IPS-20b (cell line): Measurements from ENCODE around the gene SLC43A2.
"Not testable (repeated sequence)": the region's sequence is repeated elsewhere in the genome, so short reads cannot be mapped to it uniquely, and the experiment has no call there.

ENCODE experiments used
- H3K27ac ChIP-seq: one replicate; pipeline ENCODE4 v1.5.1; 2013; ENCODE audit warnings: low read length
- H3K27me3 ChIP-seq: 2 replicates; pipeline ENCODE4 v1.6.1; 2013; ENCODE audit warnings: mild to moderate bottlenecking, low read length, inconsistent platforms; ENCODE audit not compliant: insufficient read depth
- H3K36me3 ChIP-seq: 2 replicates; pipeline ENCODE4 v1.6.1; 2013; ENCODE audit warnings: low read depth, mild to moderate bottlenecking, inconsistent platforms, low read length, moderate library complexity; ENCODE audit not compliant: insufficient read depth
- H3K4me1 ChIP-seq: 2 replicates; pipeline ENCODE4 v1.6.1; 2013; ENCODE audit warnings: mild to moderate bottlenecking, control low read depth, inconsistent platforms, low read length, moderate library complexity; ENCODE audit not compliant: insufficient read depth
- H3K4me3 ChIP-seq: 2 replicates; pipeline ENCODE4 v1.5.1; 2013; ENCODE audit warnings: mild to moderate bottlenecking, low read length, inconsistent platforms
- H3K9ac ChIP-seq: 2 replicates; pipeline ENCODE4 v1.6.1; 2013; ENCODE audit warnings: low read depth, mild to moderate bottlenecking, inconsistent platforms, low read length, moderate library complexity
- H3K9me3 ChIP-seq: 2 replicates; pipeline ENCODE4 v1.6.1; 2013; ENCODE audit warnings: mild to moderate bottlenecking, low read depth, low read length, inconsistent platforms; ENCODE audit not compliant: insufficient read depth

SLC43A2 gene

DNA sequence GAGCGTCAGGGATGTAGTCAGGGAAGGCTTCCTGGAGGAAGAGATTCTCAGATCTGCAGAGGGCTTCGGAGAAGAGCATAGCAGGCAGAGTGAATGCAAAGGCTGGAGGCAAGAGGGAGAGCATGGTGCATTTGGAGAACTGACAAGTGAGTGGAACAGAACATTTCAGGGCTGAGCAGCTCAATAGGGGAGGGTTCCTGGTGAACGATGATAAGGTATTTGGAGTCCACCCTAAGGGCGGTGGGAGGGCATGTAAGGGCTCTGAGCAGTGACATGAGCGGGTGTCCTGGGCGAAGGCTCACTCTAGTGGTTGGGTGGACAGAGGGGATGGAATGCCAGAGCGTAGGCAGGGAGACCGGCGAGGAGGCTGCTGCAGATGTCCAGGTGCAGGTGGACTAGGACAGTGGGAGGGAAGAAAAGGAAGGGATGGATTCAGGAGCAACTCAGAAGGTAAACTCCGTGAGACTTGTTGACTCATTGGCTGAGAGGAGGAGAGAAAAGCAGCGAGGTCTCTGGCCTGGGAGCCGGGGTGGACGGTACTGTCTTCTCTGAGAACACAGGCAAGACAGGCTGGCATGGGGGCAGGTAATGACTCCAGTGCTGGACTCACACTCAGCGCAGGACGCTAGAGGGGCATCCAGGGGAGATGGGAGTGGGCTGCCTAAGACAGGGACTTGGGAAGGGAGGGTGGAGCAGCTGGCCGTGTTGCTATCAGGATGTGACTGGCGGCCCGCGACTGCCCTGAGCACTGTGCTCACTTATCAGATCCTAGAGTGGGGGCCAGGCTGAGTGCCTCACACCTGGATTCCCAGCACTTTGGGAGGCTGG lies 64.6 kb downstream of the SLC43A2 start:
- peaks cover 13% of the 10 kb centered on the region; the same call in 1 of the 2 replicates for H3K27me3 ChIP-seq
- no peak overlapping the region for H3K27ac ChIP-seq
- no peaks in the 10 kb centered on the region for H3K9me3 ChIP-seq

DNA sequence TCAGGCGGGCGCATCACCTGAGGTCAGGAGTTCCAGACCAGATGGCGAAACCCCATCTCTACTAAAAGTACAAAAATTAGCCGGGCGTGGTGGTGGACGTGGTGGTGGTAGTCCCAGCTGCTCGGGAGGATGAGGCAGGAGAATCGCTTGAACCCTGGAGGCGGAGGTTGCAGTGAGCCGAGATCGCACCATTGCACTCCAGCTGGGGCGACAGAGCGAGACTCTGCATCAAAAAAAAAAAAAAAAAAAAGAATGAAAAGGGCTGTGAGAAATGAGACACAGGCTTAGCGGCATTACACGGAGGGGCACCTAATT lies 65.2 kb downstream of the SLC43A2 start:
- peaks cover 13% of the 10 kb centered on the region; the same call in 1 of the 2 replicates for H3K27me3 ChIP-seq
- H3K27ac ChIP-seq, H3K36me3 ChIP-seq, H3K4me3 ChIP-seq, H3K9me3 ChIP-seq, H3K9ac ChIP-seq, H3K4me1 ChIP-seq: not testable (repeated sequence)

More for the DNA sequence above, 64.6 kb downstream of the SLC43A2 start:
- H3K36me3 ChIP-seq = no peaks in the 10 kb centered on the region
- H3K4me1 ChIP-seq = peaks cover 4% of the 10 kb centered on the region; the same call in 1 of the 2 replicates
- H3K9ac ChIP-seq = no peak overlapping the region; the same call in 1 of the 2 replicates
- no peak overlapping the region for H3K4me3 ChIP-seq

DNA sequence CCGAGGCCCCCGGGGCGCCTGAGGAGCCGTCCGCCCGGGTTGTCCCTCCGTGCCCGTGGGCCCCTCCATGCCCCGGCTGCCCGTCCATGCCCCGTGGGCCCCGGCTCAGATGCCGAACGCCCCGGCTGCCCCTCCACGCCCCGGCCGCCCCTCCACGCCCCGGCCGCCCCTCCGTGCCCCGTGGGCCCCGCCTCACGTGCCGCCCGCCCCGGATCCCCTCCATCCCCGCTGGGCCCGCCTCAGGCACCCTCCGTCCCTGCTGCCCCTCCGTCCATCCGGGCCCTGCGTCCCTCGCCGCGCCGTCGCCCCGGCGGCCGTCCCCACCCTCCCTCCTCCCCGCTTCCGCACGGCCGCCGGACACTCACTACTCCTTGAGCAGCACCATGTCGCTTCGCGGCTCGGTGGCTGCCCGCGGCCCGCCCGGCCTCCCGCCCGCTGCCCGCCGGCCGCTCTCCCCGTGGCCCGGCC lies 66.4 kb downstream of the SLC43A2 start:
- Histone ChIP-seq H3K9me3 (no peaks in the 10 kb centered on the region), H3K4me1 (peaks cover 4% of the 10 kb centered on the region; the same call in 1 of the 2 replicates), H3K36me3 (peaks cover 6% of the 10 kb centered on the region; the same call in 1 of the 2 replicates), H3K4me3 (peak overlapping the region; percentile 79), H3K9ac (peak overlapping the region; percentile 74; the same call in 1 of the 2 replicates), H3K27ac (no peak overlapping the region), H3K27me3 (peaks cover 13% of the 10 kb centered on the region; the same call in 1 of the 2 replicates)

DNA sequence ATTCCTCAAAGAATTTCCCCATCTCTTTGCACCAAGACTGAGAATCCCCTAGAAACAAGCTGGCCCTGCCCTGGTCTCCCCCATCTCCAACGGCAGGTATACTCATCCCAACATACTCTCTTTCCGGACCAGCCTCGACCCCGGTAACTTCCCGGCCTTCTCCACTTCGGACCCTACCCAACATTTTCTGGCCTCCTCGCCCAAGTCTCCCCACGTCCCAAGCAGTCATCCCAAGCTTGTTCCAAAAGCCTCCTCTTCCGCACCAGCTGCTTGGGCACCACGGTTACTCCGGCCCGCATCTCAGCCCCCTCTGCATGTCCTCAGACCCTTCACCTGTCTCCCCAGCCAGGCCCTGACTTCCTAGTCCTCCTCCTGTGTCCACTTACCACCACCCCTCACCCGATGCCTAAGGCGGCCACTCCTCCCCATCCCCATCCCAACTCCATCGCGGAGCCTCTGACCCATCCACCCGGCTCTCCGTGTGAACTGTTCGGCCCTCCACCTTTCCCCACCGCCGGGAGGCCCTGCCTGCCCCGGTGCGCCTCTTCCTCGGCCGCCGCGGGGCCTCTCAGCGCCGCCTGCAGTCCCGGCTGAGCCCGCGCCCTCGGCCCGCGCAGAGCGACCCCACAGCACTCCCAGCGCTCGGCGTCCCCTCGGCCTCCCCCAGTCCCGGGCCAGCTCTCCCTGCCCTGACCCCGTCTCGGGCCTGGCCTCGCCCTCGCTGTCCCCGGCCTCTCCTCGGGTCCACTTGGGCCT lies 67.0 kb downstream of the SLC43A2 start:
- Histone ChIP-seq H3K27me3 (peaks cover 13% of the 10 kb centered on the region; the same call in 1 of the 2 replicates), H3K4me3 (peak overlapping the region; percentile 79), H3K4me1 (peaks cover 4% of the 10 kb centered on the region; the same call in 1 of the 2 replicates), H3K9ac (peak overlapping the region; percentile 74), H3K36me3 (peaks cover 6% of the 10 kb centered on the region; the same call in 1 of the 2 replicates), H3K27ac (no peak overlapping the region), H3K9me3 (no peaks in the 10 kb centered on the region)

DNA sequence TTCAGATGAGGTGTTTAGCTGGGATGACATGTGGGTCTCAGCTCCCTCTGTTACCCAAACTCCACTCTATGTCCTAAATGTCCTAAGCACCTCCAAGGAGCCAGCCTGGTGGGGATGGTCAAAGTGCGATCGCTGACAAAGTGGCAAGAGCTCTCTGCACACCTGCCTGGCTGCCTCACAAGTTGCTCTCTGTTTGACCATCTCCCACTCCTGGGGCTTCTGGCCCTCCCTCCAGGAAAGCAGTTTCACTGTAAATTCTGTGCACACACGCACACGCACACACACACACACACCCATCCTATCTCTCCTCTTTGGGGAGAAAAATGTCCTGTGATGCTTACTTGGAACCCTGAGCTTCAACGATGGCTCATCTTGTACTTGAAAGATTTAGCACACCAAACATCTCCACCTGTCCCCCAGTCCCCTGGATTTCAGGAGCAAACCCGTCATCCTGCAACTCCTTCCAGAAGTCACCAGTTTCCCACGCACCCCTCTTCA lies 67.7 kb downstream of the SLC43A2 start:
- Histone ChIP-seq H3K4me1 (peaks cover 4% of the 10 kb centered on the region; the same call in 1 of the 2 replicates), H3K9me3 (no peaks in the 10 kb centered on the region), H3K36me3 (peaks cover 8% of the 10 kb centered on the region), H3K27ac (no peak overlapping the region), H3K9ac (peak overlapping the region; percentile 74; the same call in 1 of the 2 replicates), H3K27me3 (peaks cover 13% of the 10 kb centered on the region; the same call in 1 of the 2 replicates), H3K4me3 (peak overlapping the region; percentile 79)

DNA sequence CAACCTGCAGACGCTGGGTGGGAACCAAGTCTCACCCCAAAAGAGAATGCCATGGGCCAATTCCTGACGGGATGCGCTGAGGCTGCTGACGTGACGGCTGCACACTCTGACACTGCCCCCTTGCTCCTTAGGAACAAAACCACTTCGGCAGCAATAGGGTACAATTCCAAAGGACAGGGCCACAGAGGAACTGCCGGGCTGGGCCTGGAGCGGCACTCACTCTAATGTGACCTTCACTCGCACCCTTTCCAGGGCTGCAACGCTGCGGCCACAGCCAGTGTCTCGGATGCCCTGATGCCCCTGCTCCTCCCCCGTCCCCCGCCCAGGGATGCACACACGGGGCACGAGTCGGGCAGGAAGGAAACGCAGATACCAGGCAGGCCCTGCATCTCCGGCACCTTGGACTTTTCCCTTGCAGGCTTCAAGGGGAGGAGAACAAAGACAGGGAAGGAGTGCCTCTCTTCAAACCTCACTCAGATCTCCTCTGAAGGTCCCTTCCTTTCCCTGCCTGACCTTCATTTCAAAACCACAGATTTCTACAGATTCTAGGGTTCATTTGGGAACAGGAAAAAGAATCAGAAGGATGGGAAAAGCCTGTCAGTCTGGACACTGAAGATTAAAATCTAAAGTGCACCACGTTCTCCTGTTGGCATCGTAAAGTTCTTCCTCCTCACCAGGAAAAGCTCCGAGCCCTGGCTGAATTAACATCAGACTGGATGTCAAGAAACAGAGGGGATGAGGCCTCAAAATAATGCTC lies 68.4 kb downstream of the SLC43A2 start:
- no peaks in the 10 kb centered on the region for H3K9me3 ChIP-seq
- no peak overlapping the region for H3K27ac ChIP-seq
- peaks cover 13% of the 10 kb centered on the region; the same call in 1 of the 2 replicates for H3K27me3 ChIP-seq
- H3K4me1 ChIP-seq = peaks cover 4% of the 10 kb centered on the region; the same call in 1 of the 2 replicates
- H3K36me3 ChIP-seq = peaks cover 10% of the 10 kb centered on the region
- H3K9ac ChIP-seq = 0 out of 2 replicates have a peak overlapping the region, but pooled peaks have one; percentile 29
- no peak overlapping the region for H3K4me3 ChIP-seq

DNA sequence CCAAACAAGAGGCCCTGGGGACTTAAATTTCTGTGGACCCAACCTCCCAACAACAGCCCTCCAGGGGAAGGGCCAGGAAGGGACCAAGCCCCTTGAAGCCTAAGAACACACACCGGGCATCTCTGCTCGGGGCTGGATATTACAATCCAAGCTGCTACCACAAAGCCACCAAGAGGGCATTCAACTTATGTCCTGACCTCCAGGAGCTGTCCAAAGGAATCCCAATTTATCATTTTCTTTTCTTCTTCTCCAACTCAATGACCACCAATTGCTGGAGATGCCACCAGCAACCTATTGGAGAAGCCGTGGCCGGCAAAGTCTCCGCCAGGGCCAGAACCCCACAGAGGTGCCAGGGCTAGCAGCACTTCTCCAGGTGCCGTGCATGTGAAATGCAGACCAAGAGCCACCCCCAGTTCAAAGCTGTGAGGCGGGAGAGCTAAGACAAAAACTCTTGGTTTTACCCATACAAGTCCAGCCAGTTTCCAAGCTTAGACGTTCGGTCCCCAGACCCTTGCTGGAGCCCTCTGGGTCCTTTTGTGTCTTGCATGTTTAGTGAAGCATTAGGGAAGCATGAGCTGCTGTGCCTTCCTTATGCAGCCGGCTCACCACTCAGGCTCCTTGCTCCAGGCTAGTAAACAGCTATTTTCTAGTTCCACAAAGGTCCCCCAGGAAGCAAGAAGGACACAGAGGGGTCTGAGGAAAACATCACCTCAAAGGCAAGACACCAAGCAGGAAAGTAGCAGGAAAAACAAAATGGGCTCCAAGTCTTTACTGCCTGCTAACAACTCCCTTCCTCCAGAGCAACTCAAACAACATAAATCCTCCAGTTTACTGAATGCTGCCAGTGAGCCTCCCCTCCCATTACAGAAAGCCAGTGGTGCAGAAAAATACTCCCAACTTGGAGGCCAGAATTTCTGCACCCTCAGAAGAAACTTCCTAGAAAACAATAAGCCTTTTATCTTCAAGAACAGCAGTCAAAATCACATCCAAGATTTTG lies 69.3 kb downstream of the SLC43A2 start:
- Histone ChIP-seq H3K9ac (no peak overlapping the region; the same call in 1 of the 2 replicates), H3K9me3 (no peaks in the 10 kb centered on the region), H3K4me3 (no peak overlapping the region), H3K27me3 (peaks cover 13% of the 10 kb centered on the region; the same call in 1 of the 2 replicates), H3K36me3 (peaks cover 10% of the 10 kb centered on the region), H3K4me1 (peaks cover 4% of the 10 kb centered on the region; the same call in 1 of the 2 replicates), H3K27ac (no peak overlapping the region)

DNA sequence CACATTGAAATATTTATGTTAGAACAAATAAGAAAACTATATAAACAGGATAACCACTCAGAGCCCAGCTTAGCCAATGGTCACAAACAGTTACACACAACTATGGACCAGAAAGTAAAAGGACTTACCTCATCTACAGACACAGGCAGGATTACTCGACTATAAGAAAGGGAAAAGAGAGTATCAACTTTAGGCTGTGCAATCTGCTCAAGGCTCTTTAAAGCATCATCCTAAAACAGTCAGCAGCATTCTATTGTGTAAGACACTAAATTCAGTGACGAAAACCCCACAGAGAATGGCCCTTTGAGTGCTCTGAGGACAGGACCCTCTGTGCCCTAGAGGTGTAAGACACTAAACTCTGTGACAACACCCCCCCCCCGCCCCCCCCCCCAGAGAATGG lies 70.2 kb downstream of the SLC43A2 start:
- Histone ChIP-seq H3K4me3 (no peak overlapping the region), H3K27ac (no peak overlapping the region), H3K9ac (no peak overlapping the region), H3K36me3 (peaks cover 16% of the 10 kb centered on the region), H3K9me3 (no peaks in the 10 kb centered on the region), H3K27me3 (peaks cover 6% of the 10 kb centered on the region; the same call in 1 of the 2 replicates), H3K4me1 (peaks cover 4% of the 10 kb centered on the region; the same call in 1 of the 2 replicates)

DNA sequence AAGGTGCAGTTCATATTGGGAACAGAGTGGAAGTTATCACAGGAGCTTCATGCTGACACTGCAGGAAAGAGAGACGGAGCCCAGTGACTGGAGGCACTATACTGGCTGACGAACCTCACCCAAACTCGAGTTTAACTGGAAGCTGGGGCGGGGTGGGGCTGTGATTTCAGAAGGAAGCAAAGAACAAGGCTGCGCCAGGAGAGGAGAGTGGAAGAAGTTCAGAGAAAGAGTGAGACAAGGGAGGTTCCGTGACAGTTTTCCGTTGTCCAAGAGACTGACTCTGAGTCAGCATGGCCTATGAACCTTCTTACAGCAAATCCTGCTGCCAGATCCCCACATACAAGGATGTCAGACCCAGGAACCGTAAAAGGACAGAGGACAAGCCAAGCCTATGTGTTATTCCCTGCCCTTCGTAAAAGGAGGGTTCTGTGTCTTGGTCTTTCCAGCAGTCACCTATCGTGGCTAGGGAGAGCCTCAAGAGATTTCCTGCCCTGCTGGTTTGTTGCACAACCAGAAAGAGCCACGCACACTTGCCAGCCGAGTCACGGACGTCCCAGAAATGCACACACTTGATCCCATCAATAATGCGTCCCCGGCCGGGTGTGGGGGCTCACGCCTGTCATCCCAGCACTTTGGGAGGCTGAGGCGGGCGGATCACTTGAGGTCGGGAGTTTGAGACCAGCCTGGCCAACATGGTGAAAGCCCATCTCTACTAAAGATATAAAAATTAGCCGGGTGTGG lies 71.1 kb downstream of the SLC43A2 start:
- H3K27ac ChIP-seq = no peak overlapping the region
- no peaks in the 10 kb centered on the region for H3K9me3 ChIP-seq
- peaks cover 4% of the 10 kb centered on the region; the same call in 1 of the 2 replicates for H3K4me1 ChIP-seq
- H3K4me3 ChIP-seq = no peak overlapping the region
- peaks cover 6% of the 10 kb centered on the region; the same call in 1 of the 2 replicates for H3K27me3 ChIP-seq
- H3K9ac ChIP-seq = no peak overlapping the region
- H3K36me3 ChIP-seq = peaks cover 24% of the 10 kb centered on the region
